ENCODE data around the gene CAPN10. TPM values are rescaled to one million over a fixed set of nuclear protein-coding genes. Genes with fewer than 3 reads are reported as not detected.

Gene CAPN10
- total and polyA plus RNA-seq, 2 donors from 2014 or later: 26.3 to 50.9 TPM

- Histone ChIP-seq H3K27ac (ENCODE audit: low read depth in 2 of 2, low read length in 2 of 2) (no peak overlapping the region), H3K9me3 (ENCODE audit: control insufficient read depth in 2 of 3, insufficient read depth in 1 of 3, low read length in 3 of 3) (no peaks in the 10 kb centered on the region), H3K4me1 (ENCODE audit: control insufficient read depth in 2 of 3, insufficient read depth in 2 of 3, low read depth in 1 of 3, low read length in 3 of 3) (no peaks in the 10 kb centered on the region), H3K9ac (ENCODE audit: low read length in 3 of 3) (no peak overlapping the region), H3K27me3 (ENCODE audit: control insufficient read depth, insufficient read depth, low read length) (no peaks in the 10 kb centered on the region), H3K4me3 (ENCODE audit: low read length in 3 of 3) (no peak overlapping the region), H3K36me3 (ENCODE audit: control insufficient read depth in 2 of 3, insufficient read depth in 3 of 3, low read length in 3 of 3) (peaks cover 2 to 18% (median 10%) of the 10 kb centered on the region in 3 donors)
- no peak for TF ChIP-seq CTCF (IDR thresholded peaks at IDR 0.05; ENCODE audit: borderline replicate concordance, extremely low read depth, insufficient read depth)
- FAIRE-seq (no peak), DNase-seq (peak in 2 of 5 donors; percentile 33 to 71)
- intact Hi-C loops (cut with DNase I): no loop called here
These were observed 8.2 kb downstream of the CAPN10 start for GRCh38 chr2:240594511-240595380.

GRCh38 chr2:240595381-240596079 lies 9.0 kb downstream of the CAPN10 start:
- Histone ChIP-seq H3K36me3 (ENCODE audit: control insufficient read depth in 2 of 3, insufficient read depth in 3 of 3, low read length in 3 of 3) (peaks cover 2 to 14% (median 10%) of the 10 kb centered on the region in 3 donors), H3K4me1 (ENCODE audit: control insufficient read depth in 2 of 3, insufficient read depth in 2 of 3, low read depth in 1 of 3, low read length in 3 of 3) (no peaks in the 10 kb centered on the region), H3K4me3 (ENCODE audit: low read length in 3 of 3) (no peak overlapping the region), H3K27ac (ENCODE audit: low read depth in 2 of 2, low read length in 2 of 2) (no peak overlapping the region), H3K9me3 (ENCODE audit: control insufficient read depth in 2 of 3, insufficient read depth in 1 of 3, low read length in 3 of 3) (no peaks in the 10 kb centered on the region), H3K9ac (ENCODE audit: low read length in 3 of 3) (no peak overlapping the region), H3K27me3 (ENCODE audit: control insufficient read depth, insufficient read depth, low read length) (no peaks in the 10 kb centered on the region)
- TF ChIP-seq CTCF (IDR thresholded peaks at IDR 0.05; ENCODE audit: borderline replicate concordance, extremely low read depth, insufficient read depth): no peak
- FAIRE-seq (no peak), DNase-seq (peak in 3 of 5 donors; percentile 27 to 55 (median 46))
- intact Hi-C loops (cut with DNase I): no loop called here

GRCh38 chr2:240596080-240596460 lies 9.5 kb downstream of the CAPN10 start:
- H3K9me3 ChIP-seq (ENCODE audit: control insufficient read depth in 2 of 3, insufficient read depth in 1 of 3, low read length in 3 of 3): no peaks in the 10 kb centered on the region
- FAIRE-seq (no peak), DNase-seq (peak in 1 of 5 donors; percentile 75)
- H3K9ac ChIP-seq (ENCODE audit: low read length in 3 of 3): no peak overlapping the region
- H3K4me3 ChIP-seq (ENCODE audit: low read length in 3 of 3): no peak overlapping the region
- intact Hi-C loops (cut with DNase I): no loop called here
- H3K4me1 ChIP-seq (ENCODE audit: control insufficient read depth in 2 of 3, insufficient read depth in 2 of 3, low read depth in 1 of 3, low read length in 3 of 3): no peaks in the 10 kb centered on the region
- no peak overlapping the region for H3K27ac ChIP-seq (ENCODE audit: low read depth in 2 of 2, low read length in 2 of 2)
- TF ChIP-seq CTCF (IDR thresholded peaks at IDR 0.05; ENCODE audit: borderline replicate concordance, extremely low read depth, insufficient read depth): no peak
- peaks cover 2 to 11% (median 10%) of the 10 kb centered on the region in 3 donors for H3K36me3 ChIP-seq (ENCODE audit: control insufficient read depth in 2 of 3, insufficient read depth in 3 of 3, low read length in 3 of 3)
- no peaks in the 10 kb centered on the region for H3K27me3 ChIP-seq (ENCODE audit: control insufficient read depth, insufficient read depth, low read length)
